IPS-18c (cell line): ENCODE data around the gene CFAP157.

Source experiments
- H3K4me3 ChIP-seq: 2 replicates; pipeline ENCODE4 v1.7.0; 2013; ENCODE audit warnings: low read depth, mild to moderate bottlenecking, low read length, moderate library complexity; ENCODE audit not compliant: insufficient read depth
- H3K9me3 ChIP-seq: one replicate; pipeline ENCODE4 v1.6.1; 2013; ENCODE audit warnings: mild to moderate bottlenecking, low read length, moderate library complexity; ENCODE audit not compliant: control insufficient read depth, insufficient read depth

The CFAP157 gene

DNA sequence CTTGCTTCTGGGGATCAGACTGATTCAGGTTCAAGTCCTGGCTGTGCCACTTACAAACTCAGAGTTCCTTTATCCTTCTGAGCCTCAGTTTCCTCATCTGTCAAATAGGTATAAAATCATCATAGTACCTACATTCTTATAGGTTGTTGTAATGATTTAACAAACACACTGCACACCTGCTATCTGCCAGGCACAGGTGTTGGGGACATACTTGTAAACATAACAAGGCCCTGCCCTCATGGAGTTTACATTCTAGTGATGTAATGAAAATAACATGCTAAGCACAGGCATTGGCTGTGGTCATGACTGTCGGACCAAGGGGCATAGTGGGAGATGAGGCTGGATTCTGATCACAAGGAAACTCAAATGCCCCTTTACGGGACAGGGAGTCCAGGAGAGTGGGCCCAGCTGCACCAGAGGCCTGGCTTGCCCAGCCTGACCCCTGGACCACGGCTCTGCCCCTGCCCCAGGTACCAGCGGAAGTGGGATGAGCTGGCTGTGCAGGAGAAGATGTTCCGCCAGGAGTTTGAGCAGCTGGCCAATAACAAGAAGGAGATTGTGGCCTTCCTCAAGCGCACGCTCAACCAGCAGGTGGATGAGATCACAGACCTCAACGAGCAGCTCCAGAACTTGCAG lies 2.3 kb downstream of the CFAP157 start:
- no peaks in the 10 kb centered on the region for H3K9me3 ChIP-seq
- no peak overlapping the region for H3K4me3 ChIP-seq

- Histone ChIP-seq H3K9me3 (no peaks in the 10 kb centered on the region), H3K4me3 (no peak overlapping the region)
Observed at GRCh38 chr9:127710204-127710783, 3.5 kb downstream of the CFAP157 start.

- Histone ChIP-seq H3K4me3 (no peak overlapping the region), H3K9me3 (no peaks in the 10 kb centered on the region)
Observed at GRCh38 chr9:127711226-127711701, 4.5 kb downstream of the CFAP157 start.

GRCh38 chr9:127711831-127712274 lies 5.1 kb downstream of the CFAP157 start:
- Histone ChIP-seq H3K9me3 (no peaks in the 10 kb centered on the region), H3K4me3 (peak overlapping the region; percentile 24; the same call in 1 of the 2 replicates)

GRCh38 chr9:127712371-127712770 lies 5.6 kb downstream of the CFAP157 start:
- Histone ChIP-seq H3K4me3 (no peak overlapping the region), H3K9me3 (no peaks in the 10 kb centered on the region)

DNA sequence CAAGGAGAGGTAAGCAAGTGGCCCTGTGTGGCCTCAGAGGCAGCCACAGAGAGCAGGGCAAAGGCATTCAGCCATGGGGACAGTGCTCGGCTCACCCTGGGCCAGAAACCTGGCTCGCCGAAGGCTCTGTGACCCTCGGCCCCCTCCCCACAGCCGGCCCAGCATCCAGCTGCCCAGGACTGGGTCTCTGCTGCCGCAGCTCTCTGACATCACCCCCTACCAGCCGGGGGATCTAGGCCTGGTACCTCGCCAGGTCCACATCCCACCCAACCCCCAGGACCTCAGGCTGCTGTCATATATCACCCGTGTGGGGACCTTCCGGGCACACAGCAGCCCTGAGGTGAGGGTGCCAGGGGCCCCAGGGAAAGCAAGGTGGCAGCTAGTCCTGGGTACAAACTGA lies 6.1 kb downstream of the CFAP157 start:
- Histone ChIP-seq H3K9me3 (no peaks in the 10 kb centered on the region), H3K4me3 (no peak overlapping the region)

- peak overlapping the region; percentile 20; the same call in 1 of the 2 replicates for H3K4me3 ChIP-seq
- H3K9me3 ChIP-seq: no peaks in the 10 kb centered on the region
Observed at GRCh38 chr9:127714020-127714750, 7.4 kb downstream of the CFAP157 start.

- Histone ChIP-seq H3K4me3 (peak overlapping the region; percentile 91), H3K9me3 (no peaks in the 10 kb centered on the region)
Observed at GRCh38 chr9:127714951-127715469, 8.2 kb downstream of the CFAP157 start.

DNA sequence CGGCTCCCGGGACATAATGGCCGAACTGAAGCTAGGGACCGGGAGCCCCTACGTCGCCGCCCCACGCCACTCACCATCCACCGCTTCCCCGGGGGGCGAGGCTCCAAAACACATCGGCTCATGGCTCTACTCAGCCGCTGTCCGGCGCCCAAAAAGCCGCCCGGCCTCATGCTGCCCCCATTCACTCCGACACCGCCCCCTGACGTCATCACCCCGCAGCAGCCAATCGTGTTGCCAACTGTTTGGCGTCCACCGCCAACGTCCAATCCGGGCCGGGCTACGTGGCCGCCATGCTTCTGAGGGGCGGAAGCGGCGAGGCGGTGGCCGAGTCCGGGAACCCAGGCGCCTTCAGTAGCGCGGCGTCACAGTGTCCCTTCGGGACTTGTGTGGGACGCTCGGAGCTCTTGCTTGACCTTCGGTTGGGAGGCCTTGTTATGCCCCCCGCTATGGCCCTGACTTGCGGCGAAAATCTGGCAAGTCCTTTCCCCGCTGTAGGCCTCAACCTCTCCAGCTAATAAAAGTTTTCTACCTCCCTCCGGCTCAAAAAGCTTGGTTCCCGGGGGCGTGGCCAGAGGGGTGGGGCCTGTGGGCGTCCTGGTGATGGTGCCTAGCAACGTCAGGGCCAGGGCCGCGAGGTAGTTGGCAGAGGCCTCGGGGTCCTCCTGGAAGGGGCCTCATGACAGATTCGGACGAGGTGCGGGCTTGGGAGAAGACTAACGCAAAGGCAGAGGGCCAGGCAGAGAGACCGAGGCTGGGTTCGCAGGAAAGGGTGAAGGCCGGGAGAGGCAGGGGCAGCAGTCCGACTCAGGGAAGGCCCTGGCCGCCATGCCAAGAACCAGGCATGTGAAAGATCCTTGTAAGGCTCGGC lies 8.9 kb downstream of the CFAP157 start, which contains the start of the genes PTRH1 and TTC16:
Gene PTRH1, minus strand, starts transcription at position 194 of the 868 bp plus-strand sequence. Its CDS starts 24 bp downstream, at position 170.
Gene TTC16, plus strand, starts transcription at position 610 of the 868 bp plus-strand sequence. Its CDS starts 67 bp downstream, at position 677.
- Histone ChIP-seq H3K9me3 (no peaks in the 10 kb centered on the region), H3K4me3 (peak within 1 kb of the TSS; percentile 91)

DNA sequence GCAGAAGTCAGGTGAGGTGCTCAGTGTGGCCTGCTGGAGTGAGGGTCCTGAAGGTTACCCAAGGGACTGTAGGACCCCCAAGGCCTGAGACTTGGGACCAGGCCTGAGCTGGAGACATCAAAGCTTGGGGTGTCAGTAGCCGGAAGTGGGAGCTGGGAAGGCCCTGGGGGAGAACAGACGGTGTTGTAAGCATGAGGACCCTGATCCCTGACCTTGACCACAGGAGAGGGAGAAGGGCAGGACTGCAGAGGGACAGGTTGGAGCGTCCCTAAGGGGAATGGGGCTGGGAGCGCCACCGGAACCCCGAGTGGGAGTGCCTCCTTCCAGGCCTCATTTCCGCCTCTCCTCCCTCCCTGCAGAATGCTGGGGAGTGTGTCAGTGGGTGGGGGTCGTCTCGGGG lies 9.6 kb downstream of the CFAP157 start:
- Histone ChIP-seq H3K4me3 (no peak overlapping the region; the same call in 1 of the 2 replicates), H3K9me3 (no peaks in the 10 kb centered on the region)

GRCh38 chr9:127717766-127718165 lies 11.0 kb downstream of the CFAP157 start:
- H3K9me3 ChIP-seq: no peaks in the 10 kb centered on the region

GRCh38 chr9:127720031-127720864 lies 13.5 kb downstream of the CFAP157 start:
- Histone ChIP-seq H3K9me3 (no peaks in the 10 kb centered on the region), H3K4me3 (no peak overlapping the region)

More at GRCh38 chr9:127717766-127718165, 11.0 kb downstream of the CFAP157 start:
- H3K4me3 ChIP-seq: no peak overlapping the region

DNA sequence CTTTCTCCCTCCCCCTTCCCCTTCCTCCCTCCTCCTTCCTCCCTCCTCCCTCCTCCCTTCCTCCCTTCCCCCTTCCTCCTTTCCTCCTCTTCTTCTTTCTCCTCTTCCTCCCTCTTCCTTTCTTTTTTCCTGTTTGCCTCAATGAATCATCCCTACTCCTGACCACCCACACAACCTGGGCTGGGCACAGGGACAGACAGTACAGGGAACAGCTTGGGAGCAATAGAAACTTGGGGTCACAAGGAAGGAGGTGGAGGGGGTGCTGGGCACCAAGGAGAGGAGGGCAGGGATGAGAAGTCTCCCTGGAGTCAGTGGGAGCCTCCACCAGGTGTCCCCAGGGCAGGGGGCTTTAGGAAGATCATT lies 14.1 kb downstream of the CFAP157 start:
- Histone ChIP-seq H3K4me3 (no peak overlapping the region), H3K9me3 (no peaks in the 10 kb centered on the region)

GRCh38 chr9:127721391-127721821 lies 14.6 kb downstream of the CFAP157 start:
- Histone ChIP-seq H3K4me3 (no peak overlapping the region), H3K9me3 (no peaks in the 10 kb centered on the region)

GRCh38 chr9:127722055-127722745 lies 15.4 kb downstream of the CFAP157 start:
- H3K4me3 ChIP-seq: no peak overlapping the region

More at GRCh38 chr9:127722055-127722745, 15.4 kb downstream of the CFAP157 start:
- H3K9me3 ChIP-seq: no peaks in the 10 kb centered on the region
